NOMO-1 (cell line): ENCODE data around the gene COTL1.

ENCODE experiments used
- DNase-seq, 2 experiments: peaks; one replicate each; lab custom pipeline; 2025; ENCODE audit not compliant: unreplicated experiment in 2 of 2; lab: John Stamatoyannopoulos, UW

Gene COTL1

GRCh38 chr16:84614968-84615813 is 2.7 kb downstream of the COTL1 start:
- no peak for DNase-seq

GRCh38 chr16:84614623-84614967 is 3.3 kb downstream of the COTL1 start:
- DNase-seq: no peak

GRCh38 chr16:84614073-84614459 is 3.8 kb downstream of the COTL1 start:
- no peak for DNase-seq

GRCh38 chr16:84613408-84614072 is 4.3 kb downstream of the COTL1 start:
- no peak for DNase-seq

GRCh38 chr16:84612686-84613085 is 5.2 kb downstream of the COTL1 start:
- no peak for DNase-seq

- DNase-seq: no peak
Observed at GRCh38 chr16:84611041-84611440, 6.8 kb downstream of the COTL1 start.

- DNase-seq: no peak
Observed at GRCh38 chr16:84610376-84610775, 7.5 kb downstream of the COTL1 start.

GRCh38 chr16:84609563-84610177 is 8.2 kb downstream of the COTL1 start:
- DNase-seq: no peak

GRCh38 chr16:84608282-84608681 is 9.6 kb downstream of the COTL1 start:
- DNase-seq: peak in 1 of 2 experiments; percentile 38

- DNase-seq: peak; percentile 82 to 99
Observed at GRCh38 chr16:84607694-84608093, 10.2 kb downstream of the COTL1 start.

- DNase-seq: no peak
Observed at GRCh38 chr16:84607061-84607460, 10.8 kb downstream of the COTL1 start.

GRCh38 chr16:84606081-84606875 is 11.6 kb downstream of the COTL1 start:
- no peak for DNase-seq

GRCh38 chr16:84605339-84605848 is 12.5 kb downstream of the COTL1 start:
- DNase-seq: no peak

- no peak for DNase-seq
Observed at GRCh38 chr16:84604477-84605013, 13.3 kb downstream of the COTL1 start.

GRCh38 chr16:84603940-84604339 is 13.9 kb downstream of the COTL1 start:
- no peak for DNase-seq

- peak; percentile 28 to 39 for DNase-seq
Observed at GRCh38 chr16:84603140-84603816, 14.6 kb downstream of the COTL1 start.

- DNase-seq: peak; percentile 66 to 93
Observed at GRCh38 chr16:84600343-84601229, 17.3 kb downstream of the COTL1 start.

- DNase-seq: peak; percentile 93 to 96
Observed at GRCh38 chr16:84599521-84600202, 18.2 kb downstream of the COTL1 start.
